A673 (cell line): ENCODE results near the gene CDH4.

Experiments
- EZH2 ChIP-seq: fragments of 200-600 bp; sonication (generic); IDR thresholded peaks from 2 replicates; pipeline ENCODE4 v1.6.1; 2017; ENCODE audit warnings: borderline replicate concordance, low read depth, mild to moderate bottlenecking, mixed read lengths, antibody characterized with exemption, low read length; ENCODE audit not compliant: poor library complexity, severe bottlenecking
- TF ChIP-seq, protein P1 (sequence below): fragments of 300-800, 200-600 bp; sonication (generic); conservative IDR thresholded peaks from 2 replicates; pipeline ENCODE4 v1.5.1; 2017; ENCODE audit warnings: low read depth, mild to moderate bottlenecking, antibody characterized with exemption, low read length, moderate library complexity, mixed read lengths

DNA sequence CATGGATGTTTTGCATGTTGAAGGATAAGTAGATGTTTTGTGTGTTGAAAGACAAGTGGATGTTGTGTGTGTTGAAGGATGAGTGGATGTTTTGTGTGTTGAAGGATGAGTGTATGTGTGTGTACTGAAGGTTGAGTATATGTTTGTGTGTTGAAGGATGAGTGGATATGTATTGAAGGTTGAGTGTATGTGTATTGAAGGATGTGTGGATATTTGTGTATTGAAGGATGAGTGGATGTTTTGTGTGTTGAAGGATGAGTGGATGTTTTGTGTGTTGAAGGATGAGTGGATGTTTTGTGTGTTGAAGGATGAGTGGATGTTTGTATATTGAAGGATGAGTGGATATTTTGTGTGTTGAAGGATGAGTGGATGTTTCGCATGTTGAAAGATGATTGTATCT, 325.0 kb downstream of the CDH4 start:
- no peak for TF ChIP-seq EZH2
- TF ChIP-seq, protein P1, sequence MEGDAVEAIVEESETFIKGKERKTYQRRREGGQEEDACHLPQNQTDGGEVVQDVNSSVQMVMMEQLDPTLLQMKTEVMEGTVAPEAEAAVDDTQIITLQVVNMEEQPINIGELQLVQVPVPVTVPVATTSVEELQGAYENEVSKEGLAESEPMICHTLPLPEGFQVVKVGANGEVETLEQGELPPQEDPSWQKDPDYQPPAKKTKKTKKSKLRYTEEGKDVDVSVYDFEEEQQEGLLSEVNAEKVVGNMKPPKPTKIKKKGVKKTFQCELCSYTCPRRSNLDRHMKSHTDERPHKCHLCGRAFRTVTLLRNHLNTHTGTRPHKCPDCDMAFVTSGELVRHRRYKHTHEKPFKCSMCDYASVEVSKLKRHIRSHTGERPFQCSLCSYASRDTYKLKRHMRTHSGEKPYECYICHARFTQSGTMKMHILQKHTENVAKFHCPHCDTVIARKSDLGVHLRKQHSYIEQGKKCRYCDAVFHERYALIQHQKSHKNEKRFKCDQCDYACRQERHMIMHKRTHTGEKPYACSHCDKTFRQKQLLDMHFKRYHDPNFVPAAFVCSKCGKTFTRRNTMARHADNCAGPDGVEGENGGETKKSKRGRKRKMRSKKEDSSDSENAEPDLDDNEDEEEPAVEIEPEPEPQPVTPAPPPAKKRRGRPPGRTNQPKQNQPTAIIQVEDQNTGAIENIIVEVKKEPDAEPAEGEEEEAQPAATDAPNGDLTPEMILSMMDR, result no peak
